Tibial artery (tissue), 4 donors: ENCODE measurements around the gene UFSP2.

Experiments used
- DNase-seq, 2 donors: peaks; one replicate each; pipeline ENCODE4 v3.0.0-alpha.2; 2019
- H3K27ac ChIP-seq, 2 donors: fragments of 200-600 bp; sonication (generic) in 1 of 2; 1 replicate in 1 of 2; 2 replicates in 1 of 2; pipeline ENCODE4 v1.5.1; 2018 to 2019; ENCODE audit warnings: mild to moderate bottlenecking in 1 of 2
- H3K27me3 ChIP-seq, 2 donors: fragments of 200-600 bp; sonication (generic) in 1 of 2; one replicate each; pipeline versions ENCODE4 v1.5.1 to v1.6.0; 2016 to 2019
- H3K36me3 ChIP-seq, 3 donors: fragments of 200-600 bp; sonication (generic) in 2 of 3; one replicate each; pipeline ENCODE4 v1.5.1; 2016 to 2019; ENCODE audit warnings: mild to moderate bottlenecking in 2 of 3
- H3K4me1 ChIP-seq, 4 donors: fragments of 200-600 bp; sonication (generic) in 2 of 4; 1 replicate in 3 of 4; 2 replicates in 1 of 4; pipeline ENCODE4 v1.5.1; 2016 to 2019
- H3K4me3 ChIP-seq, 2 donors: fragments of 200-600 bp; sonication (generic) in 1 of 2; 1 replicate in 1 of 2; 2 replicates in 1 of 2; pipeline ENCODE4 v1.5.1; 2018 to 2019; ENCODE audit warnings: mild to moderate bottlenecking in 2 of 2
- H3K9me3 ChIP-seq, 3 donors: fragments of 200-600 bp; sonication (generic) in 1 of 3; one replicate each; pipeline ENCODE4 v1.5.1; 2016 to 2019
- CTCF ChIP-seq, 2 experiments: fragments of 200-600 bp in 1 of 2; fragments of 450-650 bp in 1 of 2; IDR thresholded peaks; one replicate each; pipeline ENCODE4 v1.5.1; 2017 to 2019; ENCODE audit warnings: antibody characterized with exemption in 2 of 2, mild to moderate bottlenecking in 1 of 2, moderate library complexity in 1 of 2
- intact Hi-C: fragments of 100-400 bp; cut with DNase I; formaldehyde crosslinking; loops from one replicate; pipeline ENCODE4 v1.15.0; 2023; ENCODE audit warnings: low total_unique reads

Gene UFSP2

GRCh38 chr4:185359767-185360446 lies 65.9 kb downstream of the UFSP2 start:
- no peak overlapping the region for H3K4me3 ChIP-seq
- H3K9me3 ChIP-seq = no peaks in the 10 kb centered on the region
- peak overlapping the region; percentile 72 to 84 for H3K27ac ChIP-seq
- no peaks in the 10 kb centered on the region for H3K27me3 ChIP-seq
- peaks cover 0 to 80% (median 15%) of the 10 kb centered on the region in 4 donors for H3K4me1 ChIP-seq
- TF ChIP-seq CTCF (IDR thresholded peaks at IDR 0.05) = no peak
- DNase-seq = no peak
- H3K36me3 ChIP-seq = peaks cover 0 to under 1% (median 0%) of the 10 kb centered on the region in 3 donors
- intact Hi-C loops = no loop called here

- Histone ChIP-seq H3K4me3 (no peak overlapping the region), H3K4me1 (peaks cover 0 to 74% (median 15%) of the 10 kb centered on the region in 4 donors), H3K27ac (peak overlapping the region; percentile 72 to 84), H3K9me3 (no peaks in the 10 kb centered on the region), H3K36me3 (peaks cover 0 to 10% (median 6%) of the 10 kb centered on the region in 3 donors), H3K27me3 (no peaks in the 10 kb centered on the region)
- TF ChIP-seq CTCF (IDR thresholded peaks at IDR 0.05) = no peak
- intact Hi-C loops = no loop called here
- no peak for DNase-seq
Measured at GRCh38 chr4:185358959-185359358, 66.8 kb downstream of the UFSP2 start.

GRCh38 chr4:185358514-185358913 lies 67.2 kb downstream of the UFSP2 start:
- H3K4me1 ChIP-seq = peaks cover 0 to 69% (median 13%) of the 10 kb centered on the region in 4 donors
- intact Hi-C loops = no loop called here
- peak overlapping the region; percentile 72 to 84 for H3K27ac ChIP-seq
- no peak for DNase-seq
- H3K4me3 ChIP-seq = no peak overlapping the region
- peaks cover 0 to 14% (median 10%) of the 10 kb centered on the region in 3 donors for H3K36me3 ChIP-seq
- TF ChIP-seq CTCF (IDR thresholded peaks at IDR 0.05) = no peak
- H3K27me3 ChIP-seq = no peaks in the 10 kb centered on the region
- no peaks in the 10 kb centered on the region for H3K9me3 ChIP-seq

- H3K27me3 ChIP-seq = no peaks in the 10 kb centered on the region
- no peak overlapping the region for H3K4me3 ChIP-seq
- H3K4me1 ChIP-seq = peaks cover 0 to 63% (median 8%) of the 10 kb centered on the region in 4 donors
- H3K27ac ChIP-seq = peak overlapping the region; percentile 72 to 84
- TF ChIP-seq CTCF (IDR thresholded peaks at IDR 0.05) = no peak
- intact Hi-C loops = no loop called here
- DNase-seq = no peak
- H3K9me3 ChIP-seq = no peaks in the 10 kb centered on the region
- peaks cover 0 to 18% (median 13%) of the 10 kb centered on the region in 3 donors for H3K36me3 ChIP-seq
Measured at GRCh38 chr4:185357733-185358440, 67.9 kb downstream of the UFSP2 start.

GRCh38 chr4:185357211-185357610 lies 68.6 kb downstream of the UFSP2 start:
- peaks cover 0 to 56% (median 6%) of the 10 kb centered on the region in 4 donors for H3K4me1 ChIP-seq
- peak overlapping the region; percentile 72 to 84 for H3K27ac ChIP-seq
- intact Hi-C loops = no loop called here
- no peak for DNase-seq
- no peaks in the 10 kb centered on the region for H3K27me3 ChIP-seq
- H3K36me3 ChIP-seq = peaks cover 0 to 19% (median 18%) of the 10 kb centered on the region in 3 donors
- H3K4me3 ChIP-seq = no peak overlapping the region
- TF ChIP-seq CTCF (IDR thresholded peaks at IDR 0.05) = no peak
- no peaks in the 10 kb centered on the region for H3K9me3 ChIP-seq
